Measurements from ENCODE around the gene NAA16.

The NAA16 gene

GRCh38 chr13:41386211-41386610 lies 75.1 kb downstream of the NAA16 start:
- no peaks in the 10 kb centered on the region for H3K36me3 ChIP-seq (ENCODE audit: insufficient read depth, low read length)

GRCh38 chr13:41387576-41387975 lies 76.5 kb downstream of the NAA16 start:
- Histone ChIP-seq H3K4me1 (ENCODE audit: insufficient read depth, low read length) (no peaks in the 10 kb centered on the region), H3K36me3 (ENCODE audit: insufficient read depth, low read length) (no peaks in the 10 kb centered on the region), H3K4me3 (ENCODE audit: low read length) (no peak overlapping the region), H3K9me3 (ENCODE audit: low read length) (no peaks in the 10 kb centered on the region), H3K27me3 (ENCODE audit: insufficient read depth, low read length) (no peaks in the 10 kb centered on the region), H2AFZ (ENCODE audit: low read depth, low read length) (no peak overlapping the region)

More at GRCh38 chr13:41386211-41386610, 75.1 kb downstream of the NAA16 start:
- Histone ChIP-seq H3K27me3 (ENCODE audit: insufficient read depth, low read length) (no peaks in the 10 kb centered on the region), H2AFZ (ENCODE audit: low read depth, low read length) (no peak overlapping the region), H3K4me3 (ENCODE audit: low read length) (no peak overlapping the region), H3K4me1 (ENCODE audit: insufficient read depth, low read length) (no peaks in the 10 kb centered on the region), H3K9me3 (ENCODE audit: low read length) (no peaks in the 10 kb centered on the region)

GRCh38 chr13:41388143-41388881 lies 77.2 kb downstream of the NAA16 start:
- Histone ChIP-seq H3K36me3 (ENCODE audit: insufficient read depth, low read length) (no peaks in the 10 kb centered on the region), H3K27me3 (ENCODE audit: insufficient read depth, low read length) (no peaks in the 10 kb centered on the region), H3K4me3 (ENCODE audit: low read length) (no peak overlapping the region), H2AFZ (ENCODE audit: low read depth, low read length) (no peak overlapping the region), H3K4me1 (ENCODE audit: insufficient read depth, low read length) (no peaks in the 10 kb centered on the region), H3K9me3 (ENCODE audit: low read length) (no peaks in the 10 kb centered on the region)

- H3K36me3 ChIP-seq (ENCODE audit: insufficient read depth, low read length) = no peaks in the 10 kb centered on the region
- H3K27me3 ChIP-seq (ENCODE audit: insufficient read depth, low read length) = no peaks in the 10 kb centered on the region
- no peak overlapping the region for H3K4me3 ChIP-seq (ENCODE audit: low read length)
- H3K4me1 ChIP-seq (ENCODE audit: insufficient read depth, low read length) = no peaks in the 10 kb centered on the region
- peaks cover 2% of the 10 kb centered on the region for H3K9me3 ChIP-seq (ENCODE audit: low read length)
- no peak overlapping the region for H2AFZ ChIP-seq (ENCODE audit: low read depth, low read length)
These were observed 78.5 kb downstream of the NAA16 start for GRCh38 chr13:41389580-41389979.

- no peaks in the 10 kb centered on the region for H3K36me3 ChIP-seq (ENCODE audit: insufficient read depth, low read length)
- H3K4me1 ChIP-seq (ENCODE audit: insufficient read depth, low read length) = no peaks in the 10 kb centered on the region
- no peak overlapping the region for H2AFZ ChIP-seq (ENCODE audit: low read depth, low read length)
- no peaks in the 10 kb centered on the region for H3K27me3 ChIP-seq (ENCODE audit: insufficient read depth, low read length)
- H3K9me3 ChIP-seq (ENCODE audit: low read length) = peaks cover 2% of the 10 kb centered on the region
- H3K4me3 ChIP-seq (ENCODE audit: low read length) = no peak overlapping the region
These were observed 83.1 kb downstream of the NAA16 start for GRCh38 chr13:41394166-41394565.

GRCh38 chr13:41398494-41399170 lies 87.6 kb downstream of the NAA16 start:
- Histone ChIP-seq H3K4me3 (ENCODE audit: low read length) (no peak overlapping the region), H3K36me3 (ENCODE audit: insufficient read depth, low read length) (no peaks in the 10 kb centered on the region), H2AFZ (ENCODE audit: low read depth, low read length) (no peak overlapping the region), H3K9me3 (ENCODE audit: low read length) (peaks cover 2% of the 10 kb centered on the region), H3K4me1 (ENCODE audit: insufficient read depth, low read length) (no peaks in the 10 kb centered on the region), H3K27me3 (ENCODE audit: insufficient read depth, low read length) (no peaks in the 10 kb centered on the region)

GRCh38 chr13:41401366-41401765 lies 90.3 kb downstream of the NAA16 start:
- Histone ChIP-seq H3K4me1 (ENCODE audit: insufficient read depth, low read length) (no peaks in the 10 kb centered on the region), H3K36me3 (ENCODE audit: insufficient read depth, low read length) (no peaks in the 10 kb centered on the region), H2AFZ (ENCODE audit: low read depth, low read length) (no peak overlapping the region), H3K4me3 (ENCODE audit: low read length) (no peak overlapping the region), H3K9me3 (ENCODE audit: low read length) (no peaks in the 10 kb centered on the region), H3K27me3 (ENCODE audit: insufficient read depth, low read length) (no peaks in the 10 kb centered on the region)

GRCh38 chr13:41402691-41403511 lies 91.8 kb downstream of the NAA16 start:
- Histone ChIP-seq H3K27me3 (ENCODE audit: insufficient read depth, low read length) (no peaks in the 10 kb centered on the region), H3K4me1 (ENCODE audit: insufficient read depth, low read length) (no peaks in the 10 kb centered on the region), H2AFZ (ENCODE audit: low read depth, low read length) (no peak overlapping the region), H3K4me3 (ENCODE audit: low read length) (no peak overlapping the region), H3K9me3 (ENCODE audit: low read length) (no peaks in the 10 kb centered on the region), H3K36me3 (ENCODE audit: insufficient read depth, low read length) (no peaks in the 10 kb centered on the region)

GRCh38 chr13:41403983-41404382 lies 92.9 kb downstream of the NAA16 start:
- H2AFZ ChIP-seq (ENCODE audit: low read depth, low read length) = no peak overlapping the region

GRCh38 chr13:41405367-41405766 lies 94.3 kb downstream of the NAA16 start:
- Histone ChIP-seq H3K36me3 (ENCODE audit: insufficient read depth, low read length) (no peaks in the 10 kb centered on the region), H3K4me1 (ENCODE audit: insufficient read depth, low read length) (no peaks in the 10 kb centered on the region), H3K4me3 (ENCODE audit: low read length) (no peak overlapping the region), H3K27me3 (ENCODE audit: insufficient read depth, low read length) (no peaks in the 10 kb centered on the region), H3K9me3 (ENCODE audit: low read length) (no peaks in the 10 kb centered on the region), H2AFZ (ENCODE audit: low read depth, low read length) (no peak overlapping the region)

More at GRCh38 chr13:41403983-41404382, 92.9 kb downstream of the NAA16 start:
- no peaks in the 10 kb centered on the region for H3K4me1 ChIP-seq (ENCODE audit: insufficient read depth, low read length)
- no peaks in the 10 kb centered on the region for H3K9me3 ChIP-seq (ENCODE audit: low read length)
- H3K36me3 ChIP-seq (ENCODE audit: insufficient read depth, low read length) = no peaks in the 10 kb centered on the region
- H3K4me3 ChIP-seq (ENCODE audit: low read length) = no peak overlapping the region
- H3K27me3 ChIP-seq (ENCODE audit: insufficient read depth, low read length) = no peaks in the 10 kb centered on the region

GRCh38 chr13:41407380-41407779 lies 96.3 kb downstream of the NAA16 start:
- Histone ChIP-seq H2AFZ (ENCODE audit: low read depth, low read length) (no peak overlapping the region), H3K4me3 (ENCODE audit: low read length) (no peak overlapping the region)

GRCh38 chr13:41408121-41408520 lies 97.1 kb downstream of the NAA16 start:
- Histone ChIP-seq H3K4me3 (ENCODE audit: low read length) (no peak overlapping the region), H3K27me3 (ENCODE audit: insufficient read depth, low read length) (no peaks in the 10 kb centered on the region), H3K36me3 (ENCODE audit: insufficient read depth, low read length) (no peaks in the 10 kb centered on the region), H3K4me1 (ENCODE audit: insufficient read depth, low read length) (no peaks in the 10 kb centered on the region), H3K9me3 (ENCODE audit: low read length) (no peaks in the 10 kb centered on the region), H2AFZ (ENCODE audit: low read depth, low read length) (no peak overlapping the region)

More at GRCh38 chr13:41407380-41407779, 96.3 kb downstream of the NAA16 start:
- Histone ChIP-seq H3K4me1 (ENCODE audit: insufficient read depth, low read length) (no peaks in the 10 kb centered on the region), H3K9me3 (ENCODE audit: low read length) (no peaks in the 10 kb centered on the region), H3K36me3 (ENCODE audit: insufficient read depth, low read length) (no peaks in the 10 kb centered on the region), H3K27me3 (ENCODE audit: insufficient read depth, low read length) (no peaks in the 10 kb centered on the region)

- H3K4me1 ChIP-seq (ENCODE audit: insufficient read depth, low read length) = no peaks in the 10 kb centered on the region
- no peak overlapping the region for H2AFZ ChIP-seq (ENCODE audit: low read depth, low read length)
- H3K9me3 ChIP-seq (ENCODE audit: low read length) = no peaks in the 10 kb centered on the region
- H3K4me3 ChIP-seq (ENCODE audit: low read length) = no peak overlapping the region
- H3K36me3 ChIP-seq (ENCODE audit: insufficient read depth, low read length) = no peaks in the 10 kb centered on the region
- H3K27me3 ChIP-seq (ENCODE audit: insufficient read depth, low read length) = no peaks in the 10 kb centered on the region
These were observed 97.7 kb downstream of the NAA16 start for GRCh38 chr13:41408746-41409145.

All from neuron (in vitro differentiated cells).